ENCODE measurements around the gene DHRSX.

- no peak for TF ChIP-seq CTCF (IDR thresholded peaks at IDR 0.05)
- no peak for TF ChIP-seq POLR2A (IDR thresholded peaks at IDR 0.05)
- no peak for TF ChIP-seq POLR2AphosphoS5 (IDR thresholded peaks at IDR 0.05)
These were observed 111.5 kb downstream of the DHRSX start for GRCh38 chrX:2389324-2389723.

Measured in prostate gland (tissue), 2 donors.